Measurements from ENCODE around the gene SLC22A3.

DNA sequence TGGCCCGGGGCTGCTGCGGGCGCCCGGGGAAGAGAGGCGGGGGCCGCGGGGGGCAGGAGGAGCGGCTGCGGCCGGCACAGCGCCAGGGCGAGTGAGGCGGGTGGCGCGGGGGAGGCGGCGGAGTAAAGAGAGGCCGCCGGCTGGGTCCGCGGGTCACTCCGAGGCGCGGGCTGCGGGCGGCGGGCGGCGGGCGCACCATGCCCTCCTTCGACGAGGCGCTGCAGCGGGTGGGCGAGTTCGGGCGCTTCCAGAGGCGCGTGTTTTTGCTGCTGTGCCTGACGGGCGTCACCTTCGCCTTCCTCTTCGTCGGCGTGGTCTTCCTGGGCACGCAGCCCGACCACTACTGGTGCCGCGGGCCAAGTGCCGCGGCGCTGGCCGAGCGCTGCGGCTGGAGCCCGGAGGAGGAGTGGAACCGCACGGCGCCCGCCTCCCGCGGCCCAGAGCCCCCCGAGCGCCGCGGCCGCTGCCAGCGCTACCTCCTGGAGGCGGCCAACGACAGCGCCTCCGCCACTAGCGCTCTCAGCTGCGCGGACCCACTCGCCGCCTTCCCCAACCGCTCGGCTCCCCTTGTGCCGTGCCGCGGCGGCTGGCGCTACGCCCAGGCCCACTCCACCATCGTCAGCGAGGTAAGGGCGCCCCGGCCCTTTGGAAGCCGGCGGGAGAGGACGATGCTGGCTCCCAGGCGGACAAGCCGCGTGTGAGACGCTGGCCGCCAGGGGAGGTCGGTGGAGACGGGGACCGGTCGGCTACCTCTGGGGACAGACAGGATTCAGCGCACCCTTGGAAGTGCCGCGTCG lies at the start of gene SLC22A3:
- TF ChIP-seq POLR2A (IDR thresholded peaks at IDR 0.05; ENCODE audit: low read length) (no peak), GATA1 (IDR thresholded peaks at IDR 0.05; ENCODE audit: low read depth, low read length) (no peak)

Data from erythroblast (primary cell).